ENCODE measurements around the gene PPP6R2. TPM values are rescaled to one million over a fixed set of nuclear protein-coding genes. Genes with fewer than 3 reads are reported as not detected.

The PPP6R2 gene
- total RNA-seq, 4 donors from 2014 or later: 35.6 to 50.8 (median 45.6) TPM

GRCh38 chr22:50419116-50419515 is 76.0 kb downstream of the PPP6R2 start:
- H3K9me3 ChIP-seq: no peaks in the 10 kb centered on the region
- DNase-seq: no peak
- no peak overlapping the region for H3K4me3 ChIP-seq
- TF ChIP-seq CTCF (IDR thresholded peaks at IDR 0.05): no peak
- peaks cover 61 to 100% (median 76%) of the 10 kb centered on the region in 3 donors for H3K36me3 ChIP-seq
- H3K27ac ChIP-seq: no peak overlapping the region
- H3K4me1 ChIP-seq: no peaks in the 10 kb centered on the region
- intact Hi-C loops (cut with DNase I): no loop called here
- 77 to 88% methylated on average over 6 to 9 of the region's 9 CpGs for WGBS, 2 donors
- no peaks in the 10 kb centered on the region for H3K27me3 ChIP-seq

GRCh38 chr22:50420015-50420414 is 76.9 kb downstream of the PPP6R2 start:
- H3K9me3 ChIP-seq: no peaks in the 10 kb centered on the region
- H3K4me3 ChIP-seq: no peak overlapping the region
- H3K27me3 ChIP-seq: no peaks in the 10 kb centered on the region
- no peak for DNase-seq
- TF ChIP-seq CTCF (IDR thresholded peaks at IDR 0.05): no peak
- no peak for TF ChIP-seq POLR2A (IDR thresholded peaks at IDR 0.05)
- 84 to 85% methylated on average over 7 to 10 of the region's 10 CpGs for WGBS, 2 donors
- peaks cover 53 to 100% (median 76%) of the 10 kb centered on the region in 3 donors for H3K36me3 ChIP-seq
- H3K4me1 ChIP-seq: no peaks in the 10 kb centered on the region
- intact Hi-C loops (cut with DNase I): no loop called here
- H3K27ac ChIP-seq: no peak overlapping the region

- 87 to 91% methylated on average over 11 to 12 of the region's 12 CpGs for WGBS, 2 donors
- no peak for DNase-seq
- H3K27me3 ChIP-seq: no peaks in the 10 kb centered on the region
- TF ChIP-seq CTCF (IDR thresholded peaks at IDR 0.05) (no peak), POLR2A (IDR thresholded peaks at IDR 0.05) (no peak)
- intact Hi-C loops (cut with DNase I): no loop called here
- no peaks in the 10 kb centered on the region for H3K9me3 ChIP-seq
- no peak overlapping the region for H3K4me3 ChIP-seq
- H3K4me1 ChIP-seq: no peaks in the 10 kb centered on the region
- peaks cover 50 to 100% (median 74%) of the 10 kb centered on the region in 3 donors for H3K36me3 ChIP-seq
- H3K27ac ChIP-seq: no peak overlapping the region
Measured at GRCh38 chr22:50420581-50420980, 77.5 kb downstream of the PPP6R2 start.

- intact Hi-C loops (cut with DNase I): no loop called here
- WGBS, 2 donors: 93 to 95% methylated on average over 14 of the region's 14 CpGs
- H3K4me3 ChIP-seq: no peak overlapping the region
- no peak for TF ChIP-seq POLR2A (IDR thresholded peaks at IDR 0.05)
- no peak for TF ChIP-seq CTCF (IDR thresholded peaks at IDR 0.05)
- H3K27me3 ChIP-seq: no peaks in the 10 kb centered on the region
- no peak for DNase-seq
- no peak overlapping the region for H3K27ac ChIP-seq
- no peaks in the 10 kb centered on the region for H3K9me3 ChIP-seq
- no peaks in the 10 kb centered on the region for H3K4me1 ChIP-seq
- peaks cover 41 to 100% (median 61%) of the 10 kb centered on the region in 3 donors for H3K36me3 ChIP-seq
Measured at GRCh38 chr22:50422046-50422445, 78.9 kb downstream of the PPP6R2 start.

GRCh38 chr22:50422961-50423815 is 80.1 kb downstream of the PPP6R2 start:
- no peak overlapping the region for H3K4me3 ChIP-seq
- intact Hi-C loops (cut with DNase I): no loop called here
- H3K36me3 ChIP-seq: peaks cover 33 to 100% (median 61%) of the 10 kb centered on the region in 3 donors
- H3K27ac ChIP-seq: no peak overlapping the region
- H3K9me3 ChIP-seq: no peaks in the 10 kb centered on the region
- H3K27me3 ChIP-seq: no peaks in the 10 kb centered on the region
- no peak for TF ChIP-seq POLR2A (IDR thresholded peaks at IDR 0.05)
- no peak for TF ChIP-seq CTCF (IDR thresholded peaks at IDR 0.05)
- 78 to 92% methylated on average over 7 to 9 of the region's 21 CpGs for WGBS, 2 donors
- H3K4me1 ChIP-seq: no peaks in the 10 kb centered on the region
- no peak for DNase-seq
